K562 (cell line): ENCODE data around the gene HTR5A. TPM values are rescaled to one million over a fixed set of nuclear protein-coding genes. Genes with fewer than 3 reads are reported as not detected.
A peak's percentile ranks its signal among the peaks of the same experiment; 100 is the strongest.

Experiments
- CCNT2 ChIP-seq: IDR thresholded peaks from 2 replicates; pipeline ENCODE4 v1.6.1; 2011; ENCODE audit warnings: borderline replicate concordance, low read depth, mild to moderate bottlenecking, moderate library complexity, mixed read lengths, low read length; ENCODE audit not compliant: insufficient read length; ENCODE audit errors: extremely low read depth
- DNMT1 ChIP-seq: fragments of 450-650 bp; IDR thresholded peaks from 2 replicates; pipeline ENCODE4 v1.6.1; 2016; ENCODE audit warnings: antibody characterized with exemption, mild to moderate bottlenecking
- EGR1 ChIP-seq: fragments of 450-650 bp; conservative IDR thresholded peaks from 2 replicates; pipeline ENCODE4 v1.6.1; 2017; ENCODE audit warnings: mild to moderate bottlenecking
- ESRRA ChIP-seq: fragments of 450-650 bp; IDR thresholded peaks from 2 replicates; pipeline ENCODE4 v1.6.1; 2014; ENCODE audit warnings: low read depth, mild to moderate bottlenecking, moderate library complexity, borderline replicate concordance
- FOSL1 ChIP-seq: fragments of 200-800 bp; sonication (Bioruptor generic); conservative IDR thresholded peaks from 2 replicates; pipeline ENCODE4 v1.6.1; 2016; ENCODE audit warnings: missing genetic modification characterization, missing compliant biosample characterization
- FOXK1 ChIP-seq: sonication (generic); formaldehyde crosslinking; IDR thresholded peaks from 2 replicates; pipeline ENCODE4 v1.8.0; 2022; ENCODE audit warnings: missing genetic modification reagents, mild to moderate bottlenecking, borderline replicate concordance
- GTF3C2 ChIP-seq: IDR thresholded peaks from 3 replicates; pipeline ENCODE4 v1.6.1; 2011; ENCODE audit warnings: borderline replicate concordance, mild to moderate bottlenecking, moderate library complexity; ENCODE audit not compliant: insufficient read length; ENCODE audit errors: extremely low read depth
- MXI1 ChIP-seq: IDR thresholded peaks from 2 replicates; pipeline ENCODE4 v1.6.1; 2011; ENCODE audit warnings: low read depth, mild to moderate bottlenecking, improper control_type of control experiment, low read length
- NCOA4 ChIP-seq: fragments of 450-650 bp; IDR thresholded peaks from 2 replicates; pipeline ENCODE4 v1.6.1; 2018; ENCODE audit warnings: mild to moderate bottlenecking; ENCODE audit not compliant: partially characterized antibody
- PHF20 ChIP-seq: fragments of 450-650 bp; IDR thresholded peaks from 2 replicates; pipeline ENCODE4 v1.6.1; 2018; ENCODE audit not compliant: partially characterized antibody
- POLR3G ChIP-seq: IDR thresholded peaks from 2 replicates; pipeline ENCODE4 v1.6.1; 2011; ENCODE audit not compliant: insufficient read length, insufficient replicate concordance; ENCODE audit errors: extremely low read depth
- RBM39 ChIP-seq: fragments of 200-400 bp; formaldehyde crosslinking; optimal IDR thresholded peaks from 2 replicates; pipeline ENCODE3; 2018; ENCODE audit warnings: low read depth, low read length
- ZBTB12 ChIP-seq: fragments of 250-450 bp; sonication (Bioruptor Pico); IDR thresholded peaks from 2 replicates; pipeline ENCODE4 v1.4.0; 2020
- ZBTB8A ChIP-seq: fragments of 450-650 bp; IDR thresholded peaks from 2 replicates; pipeline ENCODE4 v1.6.1; 2018; ENCODE audit warnings: mild to moderate bottlenecking, moderate library complexity; ENCODE audit not compliant: partially characterized antibody
- ZNF280B ChIP-seq: fragments of 250-450 bp; sonication (Bioruptor Pico); IDR thresholded peaks from 2 replicates; pipeline ENCODE4 v1.5.1; 2021; ENCODE audit warnings: mild to moderate bottlenecking
- ZNF639 ChIP-seq, 2 experiments: fragments of 200-800 bp in 1 of 2; sonication (Bioruptor generic) in 1 of 2; sonication (generic) in 1 of 2; formaldehyde crosslinking in 1 of 2; IDR thresholded peaks in 1 of 2; conservative IDR thresholded peaks in 1 of 2; 2 replicates each; pipeline versions ENCODE4 v1.5.0 to v1.6.1; 2016 to 2020; ENCODE audit warnings: missing compliant biosample characterization in 1 of 2, missing genetic modification characterization in 1 of 2, missing genetic modification reagents in 1 of 2
- ZNF77 ChIP-seq: fragments of 250-450 bp; sonication (Bioruptor Pico); IDR thresholded peaks from 2 replicates; pipeline ENCODE4 v1.5.0; 2020
- polyA plus RNA-seq, 8 experiments: library from polyadenylated mRNA; depleted of rRNA in 4 of 8; stranded (reverse) in 5 of 8; unstranded in 3 of 8; fragments of >200 nt; fragmentation: Nextera tagmentation in 2 of 8; fragmentation: Illumina TruSeq in 1 of 8; extraction: Ambion mirVana in 2 of 8; extraction: Trizol in 1 of 8; gene quantifications; 2 replicates each; pipeline versions ENCODE4 v1.2.1 to v1.2.3, GENCODE V29; 2011 to 2014; ENCODE audit warnings: inconsistent platforms in 1 of 8, missing spikeins in 1 of 8
- total RNA-seq, 7 experiments: library from RNA; depleted of rRNA in 6 of 7; stranded (reverse); fragments of >200 nt in 6 of 7; fragmentation: Illumina TruSeq in 2 of 7; extraction: Trizol in 2 of 7; gene quantifications; 2 replicates each; pipeline versions ENCODE4 v1.2.1 to v1.2.3, GENCODE V29; 2011 to 2021; ENCODE audit warnings: low replicate concordance in 1 of 7
- TF ChIP-seq, protein P1 (sequence below), 2 experiments: IDR thresholded peaks; 2 replicates each; pipeline ENCODE4 v1.6.1; 2011; ENCODE audit warnings: borderline replicate concordance in 1 of 2, control low read depth in 1 of 2, low read depth in 1 of 2, low read length in 1 of 2, mild to moderate bottlenecking in 1 of 2, mixed read lengths in 1 of 2, moderate library complexity in 1 of 2; ENCODE audit not compliant: insufficient read depth in 1 of 2, insufficient read length in 1 of 2, poor library complexity in 1 of 2, severe bottlenecking in 1 of 2; ENCODE audit errors: extremely low read depth in 1 of 2

HTR5A gene
- total and polyA plus RNA-seq, 9 of the 15 experiments (the other 6 are each of a cell fraction or from before 2014, with no cell fraction given), result 0.06 TPM; not detected in 8

- TF ChIP-seq, protein P1, sequence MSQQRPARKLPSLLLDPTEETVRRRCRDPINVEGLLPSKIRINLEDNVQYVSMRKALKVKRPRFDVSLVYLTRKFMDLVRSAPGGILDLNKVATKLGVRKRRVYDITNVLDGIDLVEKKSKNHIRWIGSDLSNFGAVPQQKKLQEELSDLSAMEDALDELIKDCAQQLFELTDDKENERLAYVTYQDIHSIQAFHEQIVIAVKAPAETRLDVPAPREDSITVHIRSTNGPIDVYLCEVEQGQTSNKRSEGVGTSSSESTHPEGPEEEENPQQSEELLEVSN (IDR thresholded peaks at IDR 0.05; ENCODE audit: borderline replicate concordance in 1 of 2, extremely low read depth in 1 of 2, insufficient read depth in 1 of 2, insufficient read length in 1 of 2, low read depth in 1 of 2, low read length in 1 of 2, poor library complexity in 1 of 2, severe bottlenecking in 1 of 2), result peak; percentile 48 to 72
- TF ChIP-seq PHF20, result no peak
- peak; percentile 73 for TF ChIP-seq ZBTB12
- TF ChIP-seq ZNF639 (CRISPR knock-in tag; conservative IDR thresholded peaks at IDR 0.05 in 1 of 2, IDR thresholded peaks at IDR 0.05 in 1 of 2), result peak; percentile 97 to 100
- no peak for TF ChIP-seq ZNF77
- no peak; the same call in 1 of the 2 replicates for TF ChIP-seq ESRRA
- TF ChIP-seq ZNF280B (CRISPR knock-in tag), result no peak
- TF ChIP-seq POLR3G, result no peak
- TF ChIP-seq MXI1, result peak; percentile 99
- peak; percentile 100 for TF ChIP-seq FOXK1 (CRISPR knock-in tag)
- no peak for TF ChIP-seq NCOA4
- TF ChIP-seq FOSL1 (tag), result peak; percentile 28; the same call in 1 of the 2 replicates
- TF ChIP-seq GTF3C2, result no peak
- peak; percentile 90 for TF ChIP-seq CCNT2
- TF ChIP-seq ZBTB8A, result no peak
- TF ChIP-seq DNMT1, result no peak
- no peak for TF ChIP-seq RBM39
- 0 out of 2 replicates have a peak, but pooled peaks have one; percentile 5 for TF ChIP-seq EGR1
Measured at GRCh38 chr7:155069992-155070751, at the start of gene HTR5A (continued).
